ENCODE data around the gene ARID5B.
"Not testable (repeated sequence)": the region's sequence is repeated elsewhere in the genome, so short reads cannot be mapped to it uniquely, and the experiment has no call there.

ARID5B gene

GRCh38 chr10:61965703-61966395 is 64.3 kb downstream of the ARID5B start:
- no peak for DNase-seq

- DNase-seq: no peak
Measured at GRCh38 chr10:61967298-61967697, 65.8 kb downstream of the ARID5B start.

GRCh38 chr10:61970182-61971002 is 68.9 kb downstream of the ARID5B start:
- DNase-seq: no peak

- DNase-seq: no peak
Measured at GRCh38 chr10:61971003-61971325, 69.5 kb downstream of the ARID5B start.

GRCh38 chr10:61973169-61973568 is 71.7 kb downstream of the ARID5B start:
- no peak for DNase-seq

- DNase-seq: no peak
Measured at GRCh38 chr10:61973906-61974305, 72.4 kb downstream of the ARID5B start.

GRCh38 chr10:61974601-61975390 is 73.3 kb downstream of the ARID5B start:
- no peak for DNase-seq

GRCh38 chr10:61975391-61975932 is 74.0 kb downstream of the ARID5B start:
- DNase-seq: no peak

- DNase-seq: not testable (repeated sequence)
Measured at GRCh38 chr10:61976951-61977721, 75.6 kb downstream of the ARID5B start.

GRCh38 chr10:61978965-61979364 is 77.5 kb downstream of the ARID5B start:
- DNase-seq: no peak

- DNase-seq: no peak
Measured at GRCh38 chr10:61981460-61981859, 80.0 kb downstream of the ARID5B start.

GRCh38 chr10:61983255-61983654 is 81.8 kb downstream of the ARID5B start:
- no peak for DNase-seq

GRCh38 chr10:61984803-61985418 is 83.4 kb downstream of the ARID5B start:
- no peak for DNase-seq

- no peak for DNase-seq
Measured at GRCh38 chr10:61985715-61986114, 84.2 kb downstream of the ARID5B start.

- no peak for DNase-seq
Measured at GRCh38 chr10:61986382-61986781, 84.9 kb downstream of the ARID5B start.

- DNase-seq: no peak
Measured at GRCh38 chr10:61986788-61987492, 85.4 kb downstream of the ARID5B start.

GRCh38 chr10:61987537-61987936 is 86.0 kb downstream of the ARID5B start:
- DNase-seq: no peak

- peak; percentile 64 for DNase-seq
Measured at GRCh38 chr10:61987951-61988379, 86.5 kb downstream of the ARID5B start.

- no peak for DNase-seq
Measured at GRCh38 chr10:61989995-61990760, 88.7 kb downstream of the ARID5B start.

- DNase-seq: no peak
Measured at GRCh38 chr10:61990761-61991135, 89.2 kb downstream of the ARID5B start.

- DNase-seq: no peak
Measured at GRCh38 chr10:61991166-61991565, 89.7 kb downstream of the ARID5B start.

Measured in CD4-positive, alpha-beta T cell treated with Interleukin-17A for 1 hour (primary cell).